Activated CD8-positive, alpha-beta T cell treated with anti-CD3 and anti-CD28 coated beads for 36 hours (primary cell): ENCODE data around the gene NHS. TPM values are rescaled to one million over a fixed set of nuclear protein-coding genes. Genes with fewer than 3 reads are reported as not detected.
A peak's percentile ranks its signal among the peaks of the same experiment; 100 is the strongest.

Experiments
- ATAC-seq: fragments of 200-7000 bp; cut with Tn5 transposase; one replicate; pipeline ENCODE4 v1.10.0; 2021; ENCODE audit warnings: mild to moderate bottlenecking, moderate library complexity
- CTCF ChIA-PET: fragments of 350-600 bp; sonication (Branson Sonifier 250); formaldehyde crosslinking; loops from one replicate; lab custom pipeline; 2021; ENCODE audit warnings: antibody characterized with exemption; lab: Charles Lee
- POLR2A ChIA-PET: fragments of 350-600 bp; sonication (Branson Sonifier 250); formaldehyde crosslinking; loops from one replicate; lab custom pipeline; 2021; ENCODE audit warnings: antibody characterized with exemption; lab: Charles Lee
- DNase-seq: peaks from one replicate; pipeline ENCODE4 v3.0.0-alpha.2; 2020
- H3K27ac Mint-ChIP-seq: one replicate; pipeline ENCODE4 v1.8.0; 2021; ENCODE audit warnings: mild to moderate bottlenecking, mixed read lengths
- H3K27me3 Mint-ChIP-seq: one replicate; pipeline ENCODE4 v1.8.0; 2021; ENCODE audit warnings: mixed read lengths
- H3K36me3 Mint-ChIP-seq: one replicate; pipeline ENCODE4 v1.8.0; 2021; ENCODE audit warnings: low read depth, mixed read lengths
- H3K4me1 Mint-ChIP-seq: one replicate; pipeline ENCODE4 v1.8.0; 2021; ENCODE audit warnings: low read depth, mixed read lengths
- H3K4me3 Mint-ChIP-seq: one replicate; pipeline ENCODE4 v1.8.0; 2021; ENCODE audit warnings: mild to moderate bottlenecking, moderate library complexity, mixed read lengths
- H3K9me3 Mint-ChIP-seq: one replicate; pipeline ENCODE4 v1.8.0; 2021; ENCODE audit warnings: mixed read lengths
- CTCF ChIP-seq: fragments of 200-600 bp; IDR thresholded peaks from one replicate; pipeline ENCODE4 v1.8.0; 2022; ENCODE audit warnings: antibody characterized with exemption, mild to moderate bottlenecking
- intact Hi-C: fragments of 100-400 bp; cut with micrococcal nuclease; formaldehyde crosslinking; loops from one replicate; pipeline ENCODE4 v1.10.0; 2022
- total RNA-seq, 2 experiments: library from RNA; stranded (reverse); gene quantifications; one replicate each; pipeline ENCODE4 v1.2.3, GENCODE V29; 2021

The NHS gene
- total RNA-seq, 2 experiments from 2014 or later, result 6.9 to 7.3 TPM

GRCh38 chrX:17633546-17633945, 258.5 kb downstream of the NHS start:
- POLR2A ChIA-PET, result no interaction called here
- CTCF ChIA-PET, result no interaction called here
- intact Hi-C loops, result no loop called here
- H3K4me1 Mint-ChIP-seq, result peaks cover 5% of the 10 kb centered on the region
- H3K27ac Mint-ChIP-seq, result peak overlapping the region; percentile 76
- DNase-seq (no peak), ATAC-seq (no peak)
- peaks cover 1% of the 10 kb centered on the region for H3K27me3 Mint-ChIP-seq
- TF ChIP-seq CTCF, result no peak
- H3K36me3 Mint-ChIP-seq, result no peaks in the 10 kb centered on the region
- no peaks in the 10 kb centered on the region for H3K9me3 Mint-ChIP-seq
- H3K4me3 Mint-ChIP-seq, result no peak overlapping the region

- Mint-ChIP-seq H3K9me3 (no peaks in the 10 kb centered on the region), H3K36me3 (no peaks in the 10 kb centered on the region)
Observed at GRCh38 chrX:17634542-17635207, 259.7 kb downstream of the NHS start.

GRCh38 chrX:17635231-17635630, 260.2 kb downstream of the NHS start:
- intact Hi-C loops, result no loop called here
- DNase-seq (no peak), ATAC-seq (no peak)
- no peak for TF ChIP-seq CTCF
- Mint-ChIP-seq H3K27me3 (peaks cover 1% of the 10 kb centered on the region), H3K9me3 (no peaks in the 10 kb centered on the region), H3K4me1 (peaks cover 5% of the 10 kb centered on the region), H3K27ac (no peak overlapping the region), H3K4me3 (no peak overlapping the region), H3K36me3 (no peaks in the 10 kb centered on the region)
- CTCF ChIA-PET, result no interaction called here
- POLR2A ChIA-PET, result no interaction called here

More at GRCh38 chrX:17634542-17635207, 259.7 kb downstream of the NHS start:
- Mint-ChIP-seq H3K27me3 (peaks cover 1% of the 10 kb centered on the region), H3K27ac (no peak overlapping the region), H3K4me3 (no peak overlapping the region), H3K4me1 (peaks cover 5% of the 10 kb centered on the region)
- ATAC-seq, result no peak
- intact Hi-C loops, result no loop called here
- TF ChIP-seq CTCF, result no peak
- POLR2A ChIA-PET, result no interaction called here
- CTCF ChIA-PET, result no interaction called here
- DNase-seq, result no peak

- no peak for DNase-seq
- ATAC-seq, result no peak
- peaks cover 1% of the 10 kb centered on the region for H3K27me3 Mint-ChIP-seq
- no peak overlapping the region for H3K4me3 Mint-ChIP-seq
- TF ChIP-seq CTCF, result no peak
- H3K9me3 Mint-ChIP-seq, result no peaks in the 10 kb centered on the region
- CTCF ChIA-PET, result no interaction called here
- intact Hi-C loops, result no loop called here
- no peak overlapping the region for H3K27ac Mint-ChIP-seq
- POLR2A ChIA-PET, result no interaction called here
- peaks cover 5% of the 10 kb centered on the region for H3K4me1 Mint-ChIP-seq
- no peaks in the 10 kb centered on the region for H3K36me3 Mint-ChIP-seq
Observed at GRCh38 chrX:17637235-17637634, 262.2 kb downstream of the NHS start.

GRCh38 chrX:17638731-17639130, 263.7 kb downstream of the NHS start:
- H3K36me3 Mint-ChIP-seq, result no peaks in the 10 kb centered on the region
- peaks cover 1% of the 10 kb centered on the region for H3K27me3 Mint-ChIP-seq
- ChIA-PET CTCF (no interaction called here), POLR2A (no interaction called here)
- TF ChIP-seq CTCF, result no peak
- H3K9me3 Mint-ChIP-seq, result no peaks in the 10 kb centered on the region
- H3K4me3 Mint-ChIP-seq, result no peak overlapping the region
- ATAC-seq, result no peak
- intact Hi-C loops, result no loop called here
- no peak for DNase-seq
- H3K27ac Mint-ChIP-seq, result no peak overlapping the region
- H3K4me1 Mint-ChIP-seq, result peaks cover 7% of the 10 kb centered on the region
